Erythroblast (primary cell): ENCODE data around the gene DMBT1.

ENCODE experiments used
- GATA1 ChIP-seq: IDR thresholded peaks from 2 replicates; pipeline ENCODE4 v1.6.1; 2011; ENCODE audit warnings: low read depth, mild to moderate bottlenecking, control low read depth, low read length, moderate library complexity
- POLR2A ChIP-seq: IDR thresholded peaks from 2 replicates; pipeline ENCODE4 v1.6.1; 2011; ENCODE audit warnings: mild to moderate bottlenecking, low read length

DNA sequence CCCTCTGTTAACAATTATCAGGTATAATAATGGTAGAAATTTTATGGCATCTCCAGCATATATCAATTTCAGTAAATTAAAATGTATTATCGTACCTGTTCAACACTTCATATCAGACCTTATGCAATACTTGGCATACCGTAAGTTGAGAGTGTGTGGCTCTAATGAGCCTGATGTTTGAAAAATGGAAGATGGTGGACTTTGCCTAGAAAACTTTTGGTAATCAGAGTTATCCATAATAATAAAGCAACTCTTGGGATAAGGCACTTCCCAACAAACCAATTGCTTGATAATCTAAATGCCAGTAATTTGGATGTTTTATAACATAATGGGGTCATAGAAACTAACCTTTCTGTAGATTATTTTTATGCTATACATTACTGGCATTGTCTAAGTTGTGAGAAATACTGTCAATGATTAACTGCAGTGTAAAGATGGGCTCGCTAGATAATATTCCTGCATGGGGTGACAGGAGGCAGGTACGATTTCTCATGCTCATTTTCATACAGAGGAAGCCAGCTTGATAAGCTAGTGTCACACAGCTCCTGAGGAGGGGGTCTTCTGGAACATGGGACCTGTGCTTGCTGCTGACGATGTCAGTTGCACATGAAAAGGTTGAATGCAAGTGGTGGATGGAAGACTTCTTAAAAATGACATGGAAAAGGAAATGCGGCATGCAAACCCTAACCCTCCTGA, 27.8 kb upstream of the DMBT1 start:
- TF ChIP-seq POLR2A (no peak), GATA1 (no peak)
